ACC112 (cell line): ENCODE results near the gene CXorf58.
"Not testable (repeated sequence)": the region's sequence is repeated elsewhere in the genome, so short reads cannot be mapped to it uniquely, and the experiment has no call there.

Source experiments
- H2AFZ ChIP-seq: fragments of 200-600 bp; sonication (generic); one replicate; pipeline ENCODE4 v1.6.0; 2017; ENCODE audit warnings: antibody characterized with exemption, low read length; ENCODE audit not compliant: unreplicated experiment
- H3K27ac ChIP-seq: fragments of 200-600 bp; sonication (generic); 2 replicates; pipeline ENCODE4 v1.5.1; 2014; ENCODE audit warnings: low read depth, mild to moderate bottlenecking, antibody characterized with exemption, low read length, moderate library complexity
- H3K27me3 ChIP-seq: fragments of 200-600 bp; sonication (generic); 2 replicates; pipeline ENCODE4 v1.6.1; 2014; ENCODE audit warnings: mild to moderate bottlenecking, antibody characterized with exemption, low read length, moderate library complexity, mixed read lengths; ENCODE audit not compliant: insufficient read depth
- H3K36me3 ChIP-seq: fragments of 200-600 bp; sonication (generic); 2 replicates; pipeline ENCODE4 v1.6.1; 2016; ENCODE audit warnings: mild to moderate bottlenecking, antibody characterized with exemption, low read length, moderate library complexity, mixed read lengths; ENCODE audit not compliant: insufficient read depth
- H3K4me1 ChIP-seq: fragments of 200-600 bp; sonication (generic); one replicate; pipeline ENCODE4 v1.6.1; 2016; ENCODE audit warnings: low read length, mixed read lengths; ENCODE audit not compliant: insufficient read depth, unreplicated experiment, control insufficient read depth
- H3K4me3 ChIP-seq: fragments of 200-600 bp; sonication (generic); 2 replicates; pipeline ENCODE4 v1.5.1; 2014; ENCODE audit warnings: mild to moderate bottlenecking, low read depth, low read length
- H3K79me2 ChIP-seq: fragments of 200-600 bp; sonication (generic); one replicate; pipeline ENCODE4 v1.6.0; 2016; ENCODE audit warnings: low read length; ENCODE audit not compliant: control insufficient read depth, unreplicated experiment, insufficient read depth

The CXorf58 gene

GRCh38 chrX:23952984-23953907 is 45.4 kb downstream of the CXorf58 start:
- Histone ChIP-seq H2AFZ (peak overlapping the region; percentile 99), H3K36me3 (no peaks in the 10 kb centered on the region), H3K4me3 (peak overlapping the region; percentile 63), H3K27ac (no peak overlapping the region), H3K79me2 (no peaks in the 10 kb centered on the region), H3K4me1 (peaks cover 10% of the 10 kb centered on the region), H3K27me3 (no peaks in the 10 kb centered on the region)

GRCh38 chrX:23953908-23954269 is 46.1 kb downstream of the CXorf58 start:
- Histone ChIP-seq H3K4me3 (no peak overlapping the region), H3K36me3 (no peaks in the 10 kb centered on the region), H3K79me2 (no peaks in the 10 kb centered on the region), H3K27me3 (no peaks in the 10 kb centered on the region), H2AFZ (peak overlapping the region; percentile 99), H3K27ac (no peak overlapping the region), H3K4me1 (peaks cover 10% of the 10 kb centered on the region)

GRCh38 chrX:23954396-23954795 is 46.6 kb downstream of the CXorf58 start:
- Histone ChIP-seq H2AFZ (no peak overlapping the region), H3K27ac (no peak overlapping the region)

GRCh38 chrX:23959781-23960180 is 52.0 kb downstream of the CXorf58 start:
- H3K36me3 ChIP-seq: no peaks in the 10 kb centered on the region
- H3K4me1 ChIP-seq: no peaks in the 10 kb centered on the region
- H3K27me3 ChIP-seq: no peaks in the 10 kb centered on the region
- H2AFZ ChIP-seq: no peak overlapping the region
- no peak overlapping the region for H3K27ac ChIP-seq
- H3K4me3 ChIP-seq: no peak overlapping the region
- no peaks in the 10 kb centered on the region for H3K79me2 ChIP-seq

More at GRCh38 chrX:23954396-23954795, 46.6 kb downstream of the CXorf58 start:
- Histone ChIP-seq H3K79me2 (no peaks in the 10 kb centered on the region), H3K4me3 (no peak overlapping the region), H3K36me3 (no peaks in the 10 kb centered on the region), H3K4me1 (peaks cover 10% of the 10 kb centered on the region), H3K27me3 (no peaks in the 10 kb centered on the region)

- H3K36me3 ChIP-seq: no peaks in the 10 kb centered on the region
- H3K79me2 ChIP-seq: no peaks in the 10 kb centered on the region
- H3K27ac ChIP-seq: no peak overlapping the region
- H3K4me3 ChIP-seq: no peak overlapping the region
- no peak overlapping the region for H2AFZ ChIP-seq
- H3K27me3 ChIP-seq: no peaks in the 10 kb centered on the region
- no peaks in the 10 kb centered on the region for H3K4me1 ChIP-seq
Observed at GRCh38 chrX:23964191-23964590, 56.4 kb downstream of the CXorf58 start.

GRCh38 chrX:23965630-23966029 is 57.8 kb downstream of the CXorf58 start:
- H3K4me1 ChIP-seq, H3K27me3 ChIP-seq, H2AFZ ChIP-seq, H3K27ac ChIP-seq, H3K79me2 ChIP-seq, H3K4me3 ChIP-seq, H3K36me3 ChIP-seq: not testable (repeated sequence)

GRCh38 chrX:23978491-23978890 is 70.7 kb downstream of the CXorf58 start:
- Histone ChIP-seq H3K27ac (no peak overlapping the region), H3K36me3 (no peaks in the 10 kb centered on the region), H3K79me2 (no peaks in the 10 kb centered on the region), H3K27me3 (no peaks in the 10 kb centered on the region), H3K4me3 (no peak overlapping the region), H3K4me1 (no peaks in the 10 kb centered on the region), H2AFZ (no peak overlapping the region)

GRCh38 chrX:23980011-23980441 is 72.2 kb downstream of the CXorf58 start:
- Histone ChIP-seq H3K36me3 (0 out of 2 replicates have a peak, but pooled peaks cover 2% of the 10 kb centered on the region), H3K27ac (no peak overlapping the region), H2AFZ (no peak overlapping the region), H3K27me3 (no peaks in the 10 kb centered on the region), H3K79me2 (peaks cover 3% of the 10 kb centered on the region), H3K4me3 (no peak overlapping the region), H3K4me1 (no peaks in the 10 kb centered on the region)

- H2AFZ ChIP-seq: no peak overlapping the region
- H3K4me3 ChIP-seq: no peak overlapping the region
- H3K79me2 ChIP-seq: peaks cover 7% of the 10 kb centered on the region
- H3K27ac ChIP-seq: no peak overlapping the region
- H3K27me3 ChIP-seq: no peaks in the 10 kb centered on the region
- H3K36me3 ChIP-seq: 0 out of 2 replicates have a peak, but pooled peaks cover 7% of the 10 kb centered on the region
- H3K4me1 ChIP-seq: no peaks in the 10 kb centered on the region
Observed at GRCh38 chrX:23981222-23981621, 73.4 kb downstream of the CXorf58 start.

- H3K27ac ChIP-seq: no peak overlapping the region
- no peak overlapping the region for H3K4me3 ChIP-seq
- H3K79me2 ChIP-seq: peaks cover 7% of the 10 kb centered on the region
- H2AFZ ChIP-seq: no peak overlapping the region
- no peaks in the 10 kb centered on the region for H3K27me3 ChIP-seq
- no peaks in the 10 kb centered on the region for H3K4me1 ChIP-seq
- 0 out of 2 replicates have a peak, but pooled peaks cover 9% of the 10 kb centered on the region for H3K36me3 ChIP-seq
Observed at GRCh38 chrX:23981711-23982110, 73.9 kb downstream of the CXorf58 start.

- Histone ChIP-seq H3K36me3 (peaks cover 18% of the 10 kb centered on the region), H3K79me2 (peaks cover 12% of the 10 kb centered on the region)
Observed at GRCh38 chrX:23982891-23983290, 75.1 kb downstream of the CXorf58 start.

More at GRCh38 chrX:23982891-23983290, 75.1 kb downstream of the CXorf58 start:
- Histone ChIP-seq H2AFZ (no peak overlapping the region), H3K4me3 (no peak overlapping the region), H3K4me1 (no peaks in the 10 kb centered on the region), H3K27ac (no peak overlapping the region), H3K27me3 (no peaks in the 10 kb centered on the region)
